GM19023 (cell line): ENCODE measurements around the gene ACOXL.
"Not testable (repeated sequence)": the region's sequence is repeated elsewhere in the genome, so short reads cannot be mapped to it uniquely, and the experiment has no call there.

ENCODE experiments used
- ATAC-seq: cut with Tn5 transposase; IDR thresholded peaks from one replicate; pipeline ENCODE4 v1.9.1; 2021; ENCODE audit warnings: mild to moderate bottlenecking, moderate library complexity; ENCODE audit not compliant: unreplicated experiment

ACOXL gene

GRCh38 chr2:111030260-111030891 is 298.0 kb downstream of the ACOXL start:
- peak; percentile 57 for ATAC-seq

- ATAC-seq: no peak
Measured at GRCh38 chr2:111030945-111031344, 298.6 kb downstream of the ACOXL start.

GRCh38 chr2:111031546-111032478 is 299.4 kb downstream of the ACOXL start:
- ATAC-seq: no peak

- no peak for ATAC-seq
Measured at GRCh38 chr2:111032721-111033429, 300.5 kb downstream of the ACOXL start.

- no peak for ATAC-seq
Measured at GRCh38 chr2:111034146-111034545, 301.8 kb downstream of the ACOXL start.

GRCh38 chr2:111034606-111035005 is 302.2 kb downstream of the ACOXL start:
- ATAC-seq: no peak

GRCh38 chr2:111035830-111036441 is 303.6 kb downstream of the ACOXL start:
- ATAC-seq: no peak

GRCh38 chr2:111037128-111037527 is 304.8 kb downstream of the ACOXL start:
- ATAC-seq: no peak

- no peak for ATAC-seq
Measured at GRCh38 chr2:111039628-111040383, 307.4 kb downstream of the ACOXL start.

- no peak for ATAC-seq
Measured at GRCh38 chr2:111041398-111042202, 309.2 kb downstream of the ACOXL start.

GRCh38 chr2:111042261-111042660 is 309.9 kb downstream of the ACOXL start:
- ATAC-seq: no peak

- peak; percentile 79 for ATAC-seq
Measured at GRCh38 chr2:111042772-111043771, 310.7 kb downstream of the ACOXL start.

- ATAC-seq: no peak
Measured at GRCh38 chr2:111044066-111044465, 311.7 kb downstream of the ACOXL start.

GRCh38 chr2:111045236-111045635 is 312.9 kb downstream of the ACOXL start:
- ATAC-seq: not testable (repeated sequence)

GRCh38 chr2:111045771-111046444 is 313.5 kb downstream of the ACOXL start:
- ATAC-seq: no peak

GRCh38 chr2:111046670-111047069 is 314.3 kb downstream of the ACOXL start:
- ATAC-seq: no peak

GRCh38 chr2:111048856-111049768 is 316.7 kb downstream of the ACOXL start:
- no peak for ATAC-seq
